ENCODE measurements around the gene DNAJC18.
"Not testable (repeated sequence)": the region's sequence is repeated elsewhere in the genome, so short reads cannot be mapped to it uniquely, and the experiment has no call there.

The DNAJC18 gene

DNA sequence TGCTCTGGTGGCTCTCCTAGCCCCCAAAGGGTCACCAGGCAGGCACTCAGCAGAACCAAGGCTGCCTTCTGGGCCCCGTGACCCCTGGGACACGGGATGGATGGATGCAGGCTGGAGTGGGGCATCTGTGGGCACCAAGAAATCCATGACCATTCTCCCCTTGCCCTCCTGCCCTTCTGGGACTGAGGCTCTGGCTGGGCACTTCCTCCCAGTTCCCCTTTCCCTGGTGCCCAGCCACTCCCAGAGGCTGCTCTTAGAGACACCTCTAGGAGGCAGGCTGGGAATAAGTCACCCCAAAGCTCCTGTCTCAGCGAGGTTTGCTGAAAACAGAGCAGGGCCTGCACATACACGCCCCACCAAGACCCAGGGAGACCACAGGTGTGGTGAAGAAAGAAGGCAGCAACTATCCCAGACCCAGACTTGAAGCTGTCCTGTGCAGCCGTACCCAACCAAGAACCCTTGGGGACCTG lies 42.3 kb upstream of the DNAJC18 start:
- H3K4me1 ChIP-seq: peaks cover 4% of the 10 kb centered on the region

DNA sequence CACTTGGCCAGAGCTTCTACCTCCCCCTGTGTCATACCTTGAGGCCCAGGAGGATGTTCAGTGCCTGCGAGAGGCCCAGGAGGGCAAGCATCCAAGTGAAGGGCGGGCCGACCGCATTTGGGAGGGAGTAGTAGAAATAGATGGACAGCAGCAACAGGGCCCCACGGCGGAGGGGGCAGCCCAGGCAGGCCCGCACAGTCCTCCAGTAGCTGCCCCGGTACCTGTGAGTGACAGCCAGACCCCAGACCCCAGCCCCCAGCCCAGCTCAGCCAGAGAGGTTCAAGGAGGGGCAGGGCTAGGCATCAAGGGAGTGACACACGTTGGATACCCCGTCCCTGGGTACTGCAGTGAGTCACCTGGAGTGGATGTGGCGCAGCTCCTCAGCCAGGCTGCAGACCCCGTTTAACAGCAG lies 41.8 kb upstream of the DNAJC18 start:
- Histone ChIP-seq H3K79me2 (no peaks in the 10 kb centered on the region), H3K27ac (peak overlapping the region; percentile 91), H3K27me3 (ENCODE audit: control insufficient read depth, insufficient read depth, low read length) (no peaks in the 10 kb centered on the region), H2AFZ (no peak overlapping the region), H3K36me3 (ENCODE audit: control insufficient read depth, insufficient read depth, low read length) (no peaks in the 10 kb centered on the region), H3K9ac (no peak overlapping the region), H3K4me1 (peaks cover 4% of the 10 kb centered on the region), H3K4me3 (ENCODE audit: low read depth, low read length) (no peak overlapping the region), H3K9me3 (ENCODE audit: control insufficient read depth, low read length) (no peaks in the 10 kb centered on the region), H3K4me2 (ENCODE audit: low read length) (peak overlapping the region; percentile 41)
- TF ChIP-seq, protein P1, sequence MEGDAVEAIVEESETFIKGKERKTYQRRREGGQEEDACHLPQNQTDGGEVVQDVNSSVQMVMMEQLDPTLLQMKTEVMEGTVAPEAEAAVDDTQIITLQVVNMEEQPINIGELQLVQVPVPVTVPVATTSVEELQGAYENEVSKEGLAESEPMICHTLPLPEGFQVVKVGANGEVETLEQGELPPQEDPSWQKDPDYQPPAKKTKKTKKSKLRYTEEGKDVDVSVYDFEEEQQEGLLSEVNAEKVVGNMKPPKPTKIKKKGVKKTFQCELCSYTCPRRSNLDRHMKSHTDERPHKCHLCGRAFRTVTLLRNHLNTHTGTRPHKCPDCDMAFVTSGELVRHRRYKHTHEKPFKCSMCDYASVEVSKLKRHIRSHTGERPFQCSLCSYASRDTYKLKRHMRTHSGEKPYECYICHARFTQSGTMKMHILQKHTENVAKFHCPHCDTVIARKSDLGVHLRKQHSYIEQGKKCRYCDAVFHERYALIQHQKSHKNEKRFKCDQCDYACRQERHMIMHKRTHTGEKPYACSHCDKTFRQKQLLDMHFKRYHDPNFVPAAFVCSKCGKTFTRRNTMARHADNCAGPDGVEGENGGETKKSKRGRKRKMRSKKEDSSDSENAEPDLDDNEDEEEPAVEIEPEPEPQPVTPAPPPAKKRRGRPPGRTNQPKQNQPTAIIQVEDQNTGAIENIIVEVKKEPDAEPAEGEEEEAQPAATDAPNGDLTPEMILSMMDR (IDR thresholded peaks at IDR 0.05): no peak

More for the DNA sequence above, 42.3 kb upstream of the DNAJC18 start:
- peak overlapping the region; percentile 81 for H2AFZ ChIP-seq
- H3K9ac ChIP-seq: peak overlapping the region; percentile 19
- peak overlapping the region; percentile 41 for H3K4me2 ChIP-seq (ENCODE audit: low read length)
- H3K4me3 ChIP-seq (ENCODE audit: low read depth, low read length): peak overlapping the region; percentile 53
- no peaks in the 10 kb centered on the region for H3K27me3 ChIP-seq (ENCODE audit: control insufficient read depth, insufficient read depth, low read length)
- H3K9me3 ChIP-seq (ENCODE audit: control insufficient read depth, low read length): no peaks in the 10 kb centered on the region
- no peaks in the 10 kb centered on the region for H3K79me2 ChIP-seq
- TF ChIP-seq, protein P1 (IDR thresholded peaks at IDR 0.05): no peak
- no peaks in the 10 kb centered on the region for H3K36me3 ChIP-seq (ENCODE audit: control insufficient read depth, insufficient read depth, low read length)
- H3K27ac ChIP-seq: peak overlapping the region; percentile 91

DNA sequence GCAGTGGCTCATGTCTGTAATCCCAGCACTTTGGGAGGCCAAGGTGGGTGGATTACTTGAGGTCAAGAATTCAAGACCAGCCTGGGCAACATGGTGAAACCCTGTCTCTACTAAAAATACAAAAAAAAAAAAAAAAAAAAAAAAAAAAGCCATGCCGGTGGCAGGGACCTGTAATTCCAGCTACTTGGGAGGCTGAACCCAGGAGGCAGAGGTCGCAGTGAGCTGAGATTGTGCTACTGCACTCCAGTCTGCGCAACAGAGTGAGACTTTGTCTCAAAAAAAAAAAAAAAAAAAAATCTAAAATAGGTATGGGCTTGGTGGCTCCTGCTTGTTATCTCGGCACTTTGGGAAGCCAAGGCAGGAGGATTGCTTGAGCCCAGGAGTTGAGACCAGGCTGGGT lies 40.4 kb upstream of the DNAJC18 start:
- H2AFZ ChIP-seq; H3K4me3 ChIP-seq (ENCODE audit: low read depth, low read length); H3K27me3 ChIP-seq (ENCODE audit: control insufficient read depth, insufficient read depth, low read length); H3K9ac ChIP-seq; H3K36me3 ChIP-seq (ENCODE audit: control insufficient read depth, insufficient read depth, low read length); H3K79me2 ChIP-seq; H3K27ac ChIP-seq; H3K4me1 ChIP-seq; H3K4me2 ChIP-seq (ENCODE audit: low read length); H3K9me3 ChIP-seq (ENCODE audit: control insufficient read depth, low read length): not testable (repeated sequence)

DNA sequence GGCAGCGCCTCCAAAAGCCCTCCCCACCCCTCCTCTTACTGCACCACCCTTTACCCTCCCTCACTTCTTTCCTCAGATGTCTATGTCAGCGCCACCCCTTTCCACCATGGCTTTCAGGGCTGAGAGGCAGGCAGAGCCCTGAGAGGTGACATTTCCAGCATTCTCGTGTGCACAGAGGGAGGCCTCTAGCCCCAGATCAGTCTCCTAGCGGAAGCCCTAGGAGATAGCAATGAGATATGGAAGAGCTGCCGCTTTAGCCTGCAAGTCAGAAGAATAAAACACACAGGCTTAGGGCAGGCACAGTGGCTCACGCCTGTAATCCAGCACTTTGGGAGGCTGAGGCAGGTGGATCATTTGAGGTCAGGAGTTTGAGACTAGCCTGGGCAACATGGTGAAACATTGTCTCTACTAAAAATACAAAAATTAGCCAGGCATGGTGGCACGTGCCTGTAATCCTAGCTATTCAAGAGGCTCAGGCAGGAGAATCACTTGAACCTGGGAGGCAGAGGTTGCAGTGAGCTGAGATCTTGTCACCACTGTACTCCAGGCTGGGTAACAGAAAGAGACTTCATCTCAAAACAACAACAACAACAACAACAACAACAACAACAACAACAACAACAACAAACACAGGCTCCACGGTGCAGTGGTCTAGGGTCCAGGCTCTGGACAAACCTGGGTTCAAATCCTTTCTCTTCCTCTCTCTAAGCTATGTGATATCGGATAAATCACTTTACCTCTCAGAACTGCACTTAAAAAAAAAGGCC lies 39.5 kb upstream of the DNAJC18 start:
- not testable (repeated sequence) for H3K9me3 ChIP-seq (ENCODE audit: control insufficient read depth, low read length); H3K36me3 ChIP-seq (ENCODE audit: control insufficient read depth, insufficient read depth, low read length); H3K4me3 ChIP-seq (ENCODE audit: low read depth, low read length); H3K4me2 ChIP-seq (ENCODE audit: low read length); H3K9ac ChIP-seq; H3K79me2 ChIP-seq; H3K4me1 ChIP-seq; H3K27me3 ChIP-seq (ENCODE audit: control insufficient read depth, insufficient read depth, low read length); H3K27ac ChIP-seq
- H2AFZ ChIP-seq: peak overlapping the region; percentile 53

DNA sequence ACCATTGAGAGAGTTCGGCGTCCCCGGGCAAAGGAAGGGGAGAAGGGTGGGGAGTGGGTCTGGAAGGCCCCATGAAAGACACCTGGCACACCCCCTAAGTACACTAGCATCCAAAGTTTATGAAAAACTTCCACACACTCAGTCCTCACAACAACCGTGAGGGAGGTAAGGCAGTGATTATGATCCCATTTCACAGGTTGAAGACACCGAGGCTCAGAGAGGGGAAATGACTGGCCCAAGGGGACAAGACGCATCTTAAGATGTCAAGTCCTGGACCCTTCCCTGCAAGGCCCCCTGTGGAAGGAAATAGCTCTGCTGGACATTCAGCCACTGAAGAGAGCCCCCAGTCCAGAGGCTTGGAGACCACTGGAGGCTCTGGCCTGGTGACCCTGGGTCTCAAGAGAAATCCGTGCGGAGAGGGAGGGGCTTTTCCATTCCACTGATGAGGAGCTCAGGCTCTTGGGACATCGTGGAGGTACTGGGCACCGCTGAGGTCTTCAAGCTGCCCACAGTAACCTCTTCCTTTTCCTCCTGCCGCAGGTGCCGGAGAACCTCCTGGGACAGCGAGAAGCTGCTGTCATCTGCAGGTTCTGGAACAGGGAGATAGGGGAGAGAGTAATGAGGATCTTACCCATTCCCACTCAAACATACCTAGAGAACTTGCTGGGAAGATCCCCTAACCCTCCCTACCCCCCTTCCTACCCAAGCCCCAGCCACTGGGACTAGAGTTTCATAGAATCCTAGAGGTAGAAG lies 36.7 kb upstream of the DNAJC18 start:
- Histone ChIP-seq H3K27me3 (ENCODE audit: control insufficient read depth, insufficient read depth, low read length) (no peaks in the 10 kb centered on the region), H3K4me1 (no peaks in the 10 kb centered on the region), H3K36me3 (ENCODE audit: control insufficient read depth, insufficient read depth, low read length) (no peaks in the 10 kb centered on the region), H3K9me3 (ENCODE audit: control insufficient read depth, low read length) (no peaks in the 10 kb centered on the region), H2AFZ (no peak overlapping the region), H3K4me3 (ENCODE audit: low read depth, low read length) (no peak overlapping the region), H3K27ac (no peak overlapping the region), H3K4me2 (ENCODE audit: low read length) (no peak overlapping the region), H3K79me2 (no peaks in the 10 kb centered on the region), H3K9ac (no peak overlapping the region)
- TF ChIP-seq, protein P1 (IDR thresholded peaks at IDR 0.05): no peak

All from parathyroid adenoma (tissue), 2 donors.